ENCODE measurements around the gene MTCL1. TPM values are rescaled to one million over a fixed set of nuclear protein-coding genes. Genes with fewer than 3 reads are reported as not detected.

Gene MTCL1
- total RNA-seq, 1 donor from 2014 or later: 59.3 TPM

GRCh38 chr18:8741117-8741516 lies 35.8 kb downstream of the MTCL1 start:
- Mint-ChIP-seq H3K36me3 (ENCODE audit: low read depth, unreplicated experiment) (peaks cover 14% of the 10 kb centered on the region), H3K4me3 (ENCODE audit: unreplicated experiment) (no peak overlapping the region), H3K9me3 (ENCODE audit: unreplicated experiment) (no peaks in the 10 kb centered on the region), H3K27ac (ENCODE audit: unreplicated experiment) (no peak overlapping the region), H3K4me1 (ENCODE audit: low read depth, unreplicated experiment) (peaks cover 18% of the 10 kb centered on the region), H3K27me3 (ENCODE audit: low read depth, unreplicated experiment) (no peaks in the 10 kb centered on the region)
- Histone ChIP-seq H3K4me2 (ENCODE audit: low read length) (no peak overlapping the region), H3K27ac (ENCODE audit: low read depth, low read length) (no peak overlapping the region), H2AFZ (ENCODE audit: low read depth, low read length) (no peak overlapping the region), H3K4me1 (ENCODE audit: insufficient read depth, low read length) (peaks cover 10% of the 10 kb centered on the region), H4K20me1 (ENCODE audit: insufficient read depth, low read length) (no peaks in the 10 kb centered on the region), H3K79me2 (ENCODE audit: insufficient read depth, low read length) (peaks cover 85% of the 10 kb centered on the region), H3K9me3 (ENCODE audit: insufficient read depth, low read depth, low read length) (no peaks in the 10 kb centered on the region), H3K9ac (ENCODE audit: low read length) (no peak overlapping the region), H3K27me3 (ENCODE audit: insufficient read depth, low read length) (no peaks in the 10 kb centered on the region), H3K36me3 (ENCODE audit: insufficient read depth, low read length) (peaks cover 10% of the 10 kb centered on the region), H3K4me3 (ENCODE audit: insufficient read depth, low read depth, low read length) (no peak overlapping the region)
- no peak for DNase-seq (ENCODE audit: low read depth)
- FAIRE-seq: no peak
- TF ChIP-seq EZH2 (IDR thresholded peaks at IDR 0.05; ENCODE audit: insufficient read depth, low read length) (no peak), CTCF (IDR thresholded peaks at IDR 0.05; ENCODE audit: insufficient read depth, low read depth, low read length) (no peak)

- Mint-ChIP-seq H3K27ac (ENCODE audit: unreplicated experiment) (no peak overlapping the region), H3K9me3 (ENCODE audit: unreplicated experiment) (no peaks in the 10 kb centered on the region), H3K27me3 (ENCODE audit: low read depth, unreplicated experiment) (no peaks in the 10 kb centered on the region), H3K36me3 (ENCODE audit: low read depth, unreplicated experiment) (peaks cover 17% of the 10 kb centered on the region), H3K4me1 (ENCODE audit: low read depth, unreplicated experiment) (peaks cover 22% of the 10 kb centered on the region), H3K4me3 (ENCODE audit: unreplicated experiment) (no peak overlapping the region)
- Histone ChIP-seq H3K36me3 (ENCODE audit: insufficient read depth, low read length) (peaks cover 10% of the 10 kb centered on the region), H4K20me1 (ENCODE audit: insufficient read depth, low read length) (no peaks in the 10 kb centered on the region), H3K79me2 (ENCODE audit: insufficient read depth, low read length) (peaks cover 87% of the 10 kb centered on the region), H3K4me3 (ENCODE audit: insufficient read depth, low read depth, low read length) (no peak overlapping the region), H3K27me3 (ENCODE audit: insufficient read depth, low read length) (no peaks in the 10 kb centered on the region), H3K9ac (ENCODE audit: low read length) (no peak overlapping the region), H2AFZ (ENCODE audit: low read depth, low read length) (no peak overlapping the region), H3K27ac (ENCODE audit: low read depth, low read length) (no peak overlapping the region), H3K4me2 (ENCODE audit: low read length) (no peak overlapping the region), H3K9me3 (ENCODE audit: insufficient read depth, low read depth, low read length) (no peaks in the 10 kb centered on the region), H3K4me1 (ENCODE audit: insufficient read depth, low read length) (peaks cover 11% of the 10 kb centered on the region)
- DNase-seq (ENCODE audit: low read depth): no peak
- no peak for FAIRE-seq
- TF ChIP-seq EZH2 (IDR thresholded peaks at IDR 0.05; ENCODE audit: insufficient read depth, low read length) (no peak), CTCF (IDR thresholded peaks at IDR 0.05; ENCODE audit: insufficient read depth, low read depth, low read length) (no peak)
Measured at GRCh38 chr18:8741532-8741931, 36.2 kb downstream of the MTCL1 start.

GRCh38 chr18:8742387-8743361 lies 37.3 kb downstream of the MTCL1 start:
- Histone ChIP-seq H3K79me2 (ENCODE audit: insufficient read depth, low read length) (peaks cover 89% of the 10 kb centered on the region), H3K4me2 (ENCODE audit: low read length) (no peak overlapping the region), H3K4me1 (ENCODE audit: insufficient read depth, low read length) (peaks cover 22% of the 10 kb centered on the region), H3K36me3 (ENCODE audit: insufficient read depth, low read length) (peaks cover 1% of the 10 kb centered on the region), H4K20me1 (ENCODE audit: insufficient read depth, low read length) (no peaks in the 10 kb centered on the region), H3K9me3 (ENCODE audit: insufficient read depth, low read depth, low read length) (no peaks in the 10 kb centered on the region), H2AFZ (ENCODE audit: low read depth, low read length) (no peak overlapping the region), H3K27ac (ENCODE audit: low read depth, low read length) (no peak overlapping the region), H3K9ac (ENCODE audit: low read length) (no peak overlapping the region), H3K27me3 (ENCODE audit: insufficient read depth, low read length) (no peaks in the 10 kb centered on the region), H3K4me3 (ENCODE audit: insufficient read depth, low read depth, low read length) (no peak overlapping the region)
- H3K36me3 Mint-ChIP-seq (ENCODE audit: low read depth, unreplicated experiment): peaks cover 14% of the 10 kb centered on the region
- DNase-seq (ENCODE audit: low read depth): no peak
- no peaks in the 10 kb centered on the region for H3K27me3 Mint-ChIP-seq (ENCODE audit: low read depth, unreplicated experiment)
- H3K4me1 Mint-ChIP-seq (ENCODE audit: low read depth, unreplicated experiment): peaks cover 33% of the 10 kb centered on the region
- no peak overlapping the region for H3K27ac Mint-ChIP-seq (ENCODE audit: unreplicated experiment)
- no peak overlapping the region for H3K4me3 Mint-ChIP-seq (ENCODE audit: unreplicated experiment)
- no peak for FAIRE-seq
- TF ChIP-seq CTCF (IDR thresholded peaks at IDR 0.05; ENCODE audit: insufficient read depth, low read depth, low read length) (no peak), EZH2 (IDR thresholded peaks at IDR 0.05; ENCODE audit: insufficient read depth, low read length) (no peak)
- no peaks in the 10 kb centered on the region for H3K9me3 Mint-ChIP-seq (ENCODE audit: unreplicated experiment)
